Type B pancreatic cell (in vitro differentiated cells): Measurements from ENCODE around the gene GLT6D1. TPM values are rescaled to one million over a fixed set of nuclear protein-coding genes. Genes with fewer than 3 reads are reported as not detected.

Experiments used
- DNase-seq: peaks from one replicate; pipeline ENCODE4 v3.0.0; 2021; ENCODE audit warnings: mixed read lengths; ENCODE audit not compliant: unreplicated experiment; ENCODE audit errors: extremely low spot score
- H3K27ac Mint-ChIP-seq: 2 replicates; pipeline ENCODE4 v1.8.0; 2021; ENCODE audit warnings: mild to moderate bottlenecking, mixed read lengths
- H3K27me3 Mint-ChIP-seq: 2 replicates; pipeline ENCODE4 v1.8.0; 2021; ENCODE audit warnings: mixed read lengths
- H3K36me3 Mint-ChIP-seq: 2 replicates; pipeline ENCODE4 v1.8.0; 2021; ENCODE audit warnings: mixed read lengths
- H3K4me1 Mint-ChIP-seq: one replicate; pipeline ENCODE4 v1.8.0; 2021; ENCODE audit warnings: mixed read lengths; ENCODE audit not compliant: unreplicated experiment
- H3K4me3 Mint-ChIP-seq: 2 replicates; pipeline ENCODE4 v1.8.0; 2021; ENCODE audit warnings: mild to moderate bottlenecking, mixed read lengths
- H3K9me3 Mint-ChIP-seq: 2 replicates; pipeline ENCODE4 v1.8.0; 2021; ENCODE audit warnings: mixed read lengths
- CTCF ChIP-seq: fragments of 200-600 bp; sonication (generic); conservative IDR thresholded peaks from 2 replicates; pipeline ENCODE4 v1.5.0; 2021; ENCODE audit warnings: antibody characterized with exemption, mild to moderate bottlenecking
- total RNA-seq: library from RNA; stranded (reverse); gene quantifications from 2 replicates; pipeline ENCODE4 v1.2.1, GENCODE V29; 2021; ENCODE audit warnings: low replicate concordance

GLT6D1 gene
- total RNA-seq, 1 donor from 2014 or later, result not detected

DNA sequence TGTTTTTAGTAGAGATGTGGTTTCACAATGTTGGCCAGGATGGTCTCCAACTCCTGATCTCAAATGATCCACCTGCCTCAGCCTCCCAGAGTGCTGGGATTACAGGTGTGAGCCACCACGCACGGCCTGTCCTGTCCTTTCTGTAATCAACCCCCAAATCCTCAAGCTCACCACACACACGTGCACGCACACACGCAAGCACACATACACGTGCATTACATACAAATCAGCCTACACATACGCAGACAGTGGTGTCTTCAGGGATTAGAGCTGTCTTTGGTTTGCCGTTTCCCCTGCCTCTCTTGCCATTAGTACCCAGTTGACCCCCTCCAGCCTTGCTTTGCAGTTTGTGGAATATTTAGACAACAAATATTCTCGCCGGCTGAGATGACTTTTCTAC is 6.5 kb downstream of the GLT6D1 start:
- Mint-ChIP-seq H3K36me3 (no peaks in the 10 kb centered on the region), H3K9me3 (no peaks in the 10 kb centered on the region), H3K27me3 (peaks cover 25% of the 10 kb centered on the region), H3K4me3 (no peak overlapping the region), H3K27ac (no peak overlapping the region), H3K4me1 (no peaks in the 10 kb centered on the region)
- DNase-seq, result no peak
- no peak for TF ChIP-seq CTCF

- TF ChIP-seq CTCF, result no peak
- no peak for DNase-seq
- no peak overlapping the region for H3K4me3 Mint-ChIP-seq
- no peaks in the 10 kb centered on the region for H3K9me3 Mint-ChIP-seq
- H3K4me1 Mint-ChIP-seq, result no peaks in the 10 kb centered on the region
- no peaks in the 10 kb centered on the region for H3K36me3 Mint-ChIP-seq
- H3K27me3 Mint-ChIP-seq, result peaks cover 23% of the 10 kb centered on the region
- no peak overlapping the region for H3K27ac Mint-ChIP-seq
Measured at GRCh38 chr9:135624282-135624681, 15.1 kb downstream of the GLT6D1 start.

- DNase-seq, result no peak
- Mint-ChIP-seq H3K27ac (no peak overlapping the region), H3K9me3 (no peaks in the 10 kb centered on the region), H3K36me3 (no peaks in the 10 kb centered on the region), H3K27me3 (peaks cover 25% of the 10 kb centered on the region), H3K4me3 (no peak overlapping the region), H3K4me1 (no peaks in the 10 kb centered on the region)
- no peak for TF ChIP-seq CTCF
Measured at GRCh38 chr9:135622415-135623020, 16.8 kb downstream of the GLT6D1 start.

DNA sequence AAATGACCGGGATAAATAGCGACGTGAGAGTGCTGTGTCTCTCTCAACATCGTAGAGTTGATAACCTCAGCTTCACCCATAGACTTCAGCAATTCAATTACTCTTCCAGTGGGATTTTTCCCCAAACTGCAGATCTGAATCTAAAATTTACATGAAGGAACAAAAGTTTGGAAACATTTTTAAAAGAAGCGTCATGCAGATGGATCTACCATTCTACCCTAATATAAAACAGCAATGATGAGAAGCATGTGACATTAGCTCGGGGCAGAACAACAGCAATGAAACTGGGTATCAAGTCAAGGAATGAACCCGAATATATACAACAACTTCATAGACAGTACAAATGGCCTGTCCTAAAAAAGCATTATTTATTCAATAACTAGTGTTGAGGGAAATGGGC is 18.8 kb downstream of the GLT6D1 start:
- no peak for TF ChIP-seq CTCF
- Mint-ChIP-seq H3K9me3 (no peaks in the 10 kb centered on the region), H3K27me3 (peaks cover 16% of the 10 kb centered on the region), H3K36me3 (no peaks in the 10 kb centered on the region), H3K4me3 (no peak overlapping the region), H3K4me1 (no peaks in the 10 kb centered on the region), H3K27ac (no peak overlapping the region)
- DNase-seq, result no peak

GRCh38 chr9:135619599-135619886 is 19.8 kb downstream of the GLT6D1 start:
- H3K9me3 Mint-ChIP-seq, result no peaks in the 10 kb centered on the region
- no peak overlapping the region for H3K27ac Mint-ChIP-seq

More at GRCh38 chr9:135619599-135619886, 19.8 kb downstream of the GLT6D1 start:
- no peaks in the 10 kb centered on the region for H3K4me1 Mint-ChIP-seq
- TF ChIP-seq CTCF, result no peak
- peak; percentile 63 for DNase-seq
- H3K36me3 Mint-ChIP-seq, result no peaks in the 10 kb centered on the region
- H3K27me3 Mint-ChIP-seq, result peaks cover 16% of the 10 kb centered on the region
- H3K4me3 Mint-ChIP-seq, result no peak overlapping the region
